HG03066 (cell line): Measurements from ENCODE around the gene NCK2.
"Not testable (repeated sequence)": the region's sequence is repeated elsewhere in the genome, so short reads cannot be mapped to it uniquely, and the experiment has no call there.

Experiments
- ATAC-seq: cut with Tn5 transposase; IDR thresholded peaks from one replicate; pipeline ENCODE4 v1.9.1; 2021; ENCODE audit warnings: low read depth; ENCODE audit not compliant: unreplicated experiment

NCK2 gene

DNA sequence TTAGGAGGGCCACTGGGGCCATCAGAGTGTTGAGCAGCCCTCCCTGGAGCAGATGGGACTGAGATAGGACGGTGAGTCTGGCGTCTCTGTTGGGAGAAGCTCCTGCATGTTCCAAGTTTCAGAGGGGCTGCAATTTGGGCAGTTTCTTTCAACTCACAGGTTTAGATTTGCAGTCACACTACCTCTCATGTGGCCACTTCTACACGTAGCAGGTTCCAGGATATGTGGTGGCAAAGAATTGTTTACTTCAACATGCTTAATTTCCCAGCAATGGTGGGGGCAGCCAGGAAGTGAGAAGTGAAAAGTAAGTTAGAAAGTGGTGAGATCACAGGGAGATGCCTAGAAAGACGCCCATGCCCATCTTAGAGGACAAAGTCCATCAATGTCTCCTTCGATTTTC is 9.3 kb downstream of the NCK2 start:
- peak; percentile 42 for ATAC-seq

DNA sequence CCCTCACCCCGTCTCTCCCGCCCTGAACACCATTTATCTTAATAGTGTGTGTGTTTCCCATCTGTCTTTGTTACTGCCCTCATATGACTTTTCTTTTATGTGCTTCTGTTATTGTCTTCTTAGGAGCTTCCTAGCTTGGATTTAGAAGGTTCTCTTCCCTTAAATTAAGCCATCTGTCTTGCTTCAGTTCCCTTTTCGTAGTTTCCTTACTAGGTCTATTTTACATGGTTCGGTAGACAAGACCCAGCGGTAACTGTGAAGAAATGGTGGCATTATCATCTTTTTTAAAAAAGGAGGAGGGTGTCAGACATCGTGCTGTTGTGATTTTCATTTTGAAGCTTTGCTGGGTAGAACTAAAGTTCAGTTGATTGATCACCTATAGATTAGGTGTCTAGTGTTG is 10.3 kb downstream of the NCK2 start:
- ATAC-seq, result no peak

DNA sequence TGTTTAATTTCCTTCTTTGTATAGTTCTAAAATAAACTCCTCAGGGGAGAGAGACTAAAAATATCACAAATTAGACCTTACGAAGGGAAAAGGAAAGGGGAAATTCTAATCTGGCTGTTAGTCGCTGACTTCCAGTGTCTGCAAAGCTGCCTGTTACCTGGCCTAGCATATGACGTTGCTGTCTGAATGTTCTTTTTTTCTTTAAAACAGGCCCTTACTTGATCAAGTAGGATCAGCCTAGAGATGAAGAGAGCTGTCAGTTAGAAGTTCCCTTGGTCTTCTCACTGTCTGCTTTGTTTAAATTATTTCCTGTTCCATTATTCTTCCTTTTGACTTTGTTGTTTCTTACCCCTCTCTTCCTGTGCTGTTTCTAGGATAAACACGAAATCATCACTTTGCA is 11.2 kb downstream of the NCK2 start:
- ATAC-seq, result no peak

DNA sequence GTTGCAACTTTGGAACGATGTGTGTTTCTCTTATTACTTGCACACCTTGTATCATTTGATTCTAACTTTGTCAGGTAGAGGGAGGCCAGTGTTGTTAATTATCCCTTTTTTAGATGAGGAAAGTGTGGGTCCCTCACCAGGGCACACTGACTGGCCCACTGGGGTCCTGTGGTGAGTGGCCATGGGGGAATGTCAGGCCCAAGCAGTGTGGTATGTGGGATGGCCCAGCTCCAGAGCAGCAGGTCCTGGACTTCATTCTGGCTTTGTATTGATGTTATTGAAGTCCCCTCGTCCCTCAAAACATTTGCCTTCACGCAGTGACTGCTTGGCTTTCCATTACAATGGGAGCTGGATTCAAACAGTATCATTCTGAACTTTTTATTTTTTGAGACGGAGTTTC is 11.7 kb downstream of the NCK2 start:
- no peak for ATAC-seq

DNA sequence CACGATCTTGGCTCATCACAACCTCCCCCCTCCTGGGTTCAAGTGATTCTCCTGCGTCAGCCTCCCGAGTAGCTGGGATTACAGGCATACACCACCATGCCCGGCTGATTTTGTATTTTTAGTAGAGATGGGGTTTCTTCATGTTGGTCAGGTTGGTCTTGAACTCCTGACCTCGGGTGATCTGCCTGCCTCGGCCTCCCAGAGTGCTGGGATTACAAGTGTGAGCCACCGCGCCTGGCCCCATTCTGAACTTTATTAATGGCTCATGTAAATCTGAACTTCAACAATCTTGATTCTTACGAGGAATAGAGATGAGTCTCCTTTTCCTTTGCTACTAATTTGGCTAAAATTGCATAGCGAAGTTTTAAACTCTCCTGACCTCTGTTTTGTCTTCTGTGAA is 12.2 kb downstream of the NCK2 start:
- not testable (repeated sequence) for ATAC-seq

DNA sequence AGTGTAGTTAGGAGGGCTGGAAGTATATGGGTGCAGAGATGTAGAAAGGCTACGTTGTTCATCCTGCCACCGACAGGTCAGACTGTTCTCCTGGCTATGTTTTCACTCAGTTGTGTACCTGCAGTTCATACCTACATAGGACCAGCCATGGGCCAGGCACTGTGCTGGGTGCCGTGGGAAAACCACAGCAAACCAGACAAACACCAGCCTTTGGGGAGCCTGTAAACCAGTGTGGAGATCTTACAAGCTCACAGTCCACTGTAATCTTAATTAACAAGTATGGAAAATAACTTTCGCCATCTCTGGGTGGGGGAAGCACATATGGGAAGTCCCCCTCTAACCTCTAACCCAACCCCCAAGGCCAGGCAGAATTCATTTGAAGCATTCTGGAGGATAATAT is 12.7 kb downstream of the NCK2 start:
- ATAC-seq, result no peak

DNA sequence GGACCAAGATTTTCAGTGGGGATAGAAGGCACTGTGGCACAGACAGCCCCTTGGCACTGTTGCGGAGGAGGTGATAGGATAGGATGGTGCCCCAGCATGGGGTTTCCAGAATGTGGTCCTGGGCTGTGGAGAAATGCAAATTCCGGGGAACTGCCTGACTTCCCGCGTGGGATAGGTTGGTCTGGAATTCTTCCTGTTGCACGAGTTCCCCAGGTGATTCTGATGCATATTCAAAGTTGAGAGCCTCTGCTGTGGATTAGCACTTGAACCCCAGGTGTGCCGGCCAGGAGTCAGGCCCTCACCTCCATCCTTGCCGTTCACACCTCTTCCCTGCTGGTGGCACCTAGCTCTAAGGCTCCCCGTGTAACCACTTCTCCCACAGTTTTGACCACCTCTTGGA is 15.5 kb downstream of the NCK2 start:
- ATAC-seq, result no peak

DNA sequence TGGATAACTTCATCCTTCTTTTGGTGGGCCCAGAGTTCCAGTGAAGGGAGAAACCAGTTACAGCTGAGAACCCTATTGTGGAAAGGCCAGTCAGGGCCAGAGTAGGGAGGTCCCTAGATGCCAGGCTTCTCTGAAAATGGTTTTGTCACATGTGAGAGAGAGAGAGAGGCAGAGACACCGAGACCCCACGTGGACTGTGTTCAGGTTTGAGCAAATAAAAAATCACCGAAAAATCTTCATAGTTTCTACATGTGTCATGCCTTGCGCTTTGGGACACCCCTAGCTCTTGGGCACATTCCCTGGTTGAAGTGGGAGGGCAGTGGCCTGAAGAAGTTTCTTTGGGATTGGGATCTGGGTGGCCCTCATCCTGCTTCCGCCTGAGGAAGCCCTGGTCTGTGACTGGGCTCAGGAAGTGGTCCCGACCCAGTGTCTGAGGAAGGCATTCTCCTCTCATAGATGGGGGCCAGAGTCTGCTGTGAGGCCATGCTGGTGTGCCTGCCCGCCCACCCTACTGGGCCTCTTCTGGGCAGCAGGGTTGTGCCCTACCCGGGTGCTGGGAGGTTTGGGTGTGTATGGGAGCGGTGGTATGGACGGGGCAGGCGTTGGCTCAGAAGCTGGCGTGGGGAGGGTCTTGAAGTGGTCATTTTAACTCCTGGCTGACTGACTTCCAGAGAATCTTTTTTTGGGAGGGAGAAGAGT is 16.1 kb downstream of the NCK2 start:
- no peak for ATAC-seq

DNA sequence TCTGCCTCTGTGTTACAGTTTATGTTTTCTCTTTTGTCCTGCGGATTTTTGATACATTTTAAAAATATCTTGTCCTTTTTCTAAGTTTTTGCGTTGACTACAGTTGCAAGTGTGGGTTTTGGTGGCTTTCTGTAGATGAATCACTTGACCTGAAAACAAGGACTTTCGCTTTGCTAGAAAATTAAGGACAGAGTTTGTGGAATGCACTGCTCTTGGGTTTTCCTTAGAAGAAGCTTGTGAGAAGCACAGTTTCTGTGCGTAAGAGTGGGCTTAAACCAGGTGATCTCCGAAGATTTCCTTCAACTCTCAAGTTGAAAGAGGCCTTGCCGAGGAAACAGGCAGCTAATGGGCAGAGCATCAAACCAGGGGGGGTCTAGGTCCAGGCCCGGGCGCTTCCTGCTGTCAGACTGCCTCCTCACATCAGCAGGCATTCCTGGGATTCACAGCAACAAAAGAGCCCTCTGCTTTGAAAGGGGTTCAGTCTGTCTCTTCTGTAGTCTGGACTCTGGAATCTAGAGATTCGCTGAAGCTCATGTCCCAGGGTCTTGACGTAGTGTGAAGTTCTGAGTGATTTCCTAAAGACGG is 17.3 kb downstream of the NCK2 start:
- ATAC-seq, result no peak

DNA sequence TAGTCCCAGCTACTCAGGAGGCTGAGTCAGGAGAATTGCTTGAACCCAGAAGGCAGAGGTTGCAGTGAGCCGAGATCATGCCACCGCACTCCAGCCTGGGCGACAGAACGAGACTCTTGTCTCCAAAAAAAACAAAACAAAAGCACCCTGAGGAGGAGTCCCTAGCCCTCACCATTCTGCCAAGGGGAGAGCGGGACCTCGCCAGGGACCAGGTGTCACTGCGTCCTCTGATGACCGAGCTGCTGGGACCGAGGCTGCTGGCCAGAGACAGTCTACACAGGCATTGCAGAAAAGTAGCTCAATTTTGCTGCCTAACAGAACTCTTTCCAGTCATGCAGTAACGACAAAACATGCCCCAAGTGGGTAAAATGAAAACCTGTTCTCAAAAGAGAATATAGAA is 18.4 kb downstream of the NCK2 start:
- ATAC-seq, result no peak

DNA sequence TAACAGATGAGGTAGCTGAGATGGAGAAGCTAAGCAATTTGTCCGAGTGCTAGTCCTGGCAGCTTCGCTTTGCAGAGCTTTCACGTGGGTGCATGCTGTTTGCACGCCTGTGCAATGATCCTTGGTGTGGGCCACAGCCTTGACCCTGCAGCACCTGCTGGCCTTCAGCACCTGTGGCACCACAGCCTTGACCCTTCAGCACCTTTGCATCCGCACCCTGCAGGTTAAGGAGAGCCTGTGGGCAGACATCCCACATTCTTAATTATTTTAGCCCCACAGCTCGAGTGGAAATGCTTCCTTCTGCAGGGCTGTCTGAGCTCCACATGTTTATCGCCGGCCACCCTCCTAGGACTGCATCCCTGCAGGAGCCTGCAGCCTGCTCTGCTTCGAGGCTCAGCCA is 19.3 kb downstream of the NCK2 start:
- ATAC-seq, result no peak

DNA sequence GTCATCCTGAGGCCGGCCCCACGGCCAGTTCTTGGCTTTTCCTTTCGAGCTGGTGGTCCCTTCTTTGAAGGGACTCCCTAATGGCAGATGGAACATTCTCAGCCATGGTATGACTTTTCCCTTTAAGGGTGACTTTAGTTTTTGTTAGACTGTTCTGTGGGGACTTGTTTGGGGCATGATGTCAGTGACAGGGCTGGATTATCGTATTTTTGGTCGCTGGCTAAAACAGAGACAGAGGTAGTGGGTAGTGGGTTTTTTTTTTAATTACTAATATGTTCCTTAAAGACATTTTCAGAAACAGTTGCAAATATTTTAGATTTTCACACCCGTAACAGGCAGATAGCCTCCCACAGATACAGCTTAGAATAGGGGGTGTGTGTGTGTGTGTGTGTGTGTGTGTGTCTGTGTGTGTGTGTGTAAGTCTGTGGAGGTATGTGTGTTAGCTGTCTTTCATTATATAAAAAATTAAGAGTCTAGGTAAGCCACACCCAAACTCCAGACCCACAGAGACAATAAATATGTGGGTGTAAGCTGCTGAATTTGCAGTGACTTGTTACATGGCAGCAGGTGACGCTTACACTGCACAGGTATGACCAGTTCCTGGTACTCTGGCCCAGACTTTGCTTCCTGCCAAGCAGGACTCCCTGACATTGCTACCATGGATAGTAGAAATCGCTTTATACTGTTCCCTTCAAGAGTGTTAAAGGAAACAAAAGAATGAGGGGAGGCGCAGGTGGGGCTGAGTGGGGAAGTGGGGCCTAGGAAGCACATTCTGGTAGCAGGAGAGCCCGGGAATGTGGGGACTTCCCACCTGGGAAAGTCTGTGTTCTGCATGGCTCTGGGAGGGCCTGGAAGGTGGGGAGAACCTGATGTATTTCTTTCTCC is 20.9 kb downstream of the NCK2 start:
- ATAC-seq, result no peak

DNA sequence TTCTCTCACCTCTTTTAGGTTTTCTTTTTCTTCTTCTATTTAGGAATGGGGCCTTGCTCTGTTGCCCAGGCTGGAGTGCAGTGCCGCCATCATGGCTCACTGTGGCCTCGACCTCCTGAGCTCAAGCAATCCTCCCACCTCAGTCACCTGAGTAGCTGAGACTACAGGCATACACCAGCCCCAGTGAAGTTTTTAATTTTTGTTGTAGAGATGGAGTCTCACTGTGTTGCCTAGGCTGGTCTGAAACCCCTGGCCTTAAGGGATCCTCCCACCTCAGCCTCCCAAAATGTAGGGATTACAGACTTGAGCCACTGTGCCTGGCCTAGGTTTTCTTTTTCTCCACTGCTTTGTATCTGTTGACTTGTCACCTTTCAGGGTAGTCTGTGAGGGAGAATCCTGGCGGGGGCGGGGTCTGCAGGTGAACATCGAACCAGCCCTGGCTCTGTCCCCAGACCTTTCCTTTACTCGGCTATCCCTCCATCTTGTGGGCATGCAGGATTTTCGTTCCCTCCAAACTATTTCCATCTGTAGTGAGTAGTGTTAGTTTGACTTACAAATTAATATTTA is 21.7 kb downstream of the NCK2 start:
- ATAC-seq, result no peak

DNA sequence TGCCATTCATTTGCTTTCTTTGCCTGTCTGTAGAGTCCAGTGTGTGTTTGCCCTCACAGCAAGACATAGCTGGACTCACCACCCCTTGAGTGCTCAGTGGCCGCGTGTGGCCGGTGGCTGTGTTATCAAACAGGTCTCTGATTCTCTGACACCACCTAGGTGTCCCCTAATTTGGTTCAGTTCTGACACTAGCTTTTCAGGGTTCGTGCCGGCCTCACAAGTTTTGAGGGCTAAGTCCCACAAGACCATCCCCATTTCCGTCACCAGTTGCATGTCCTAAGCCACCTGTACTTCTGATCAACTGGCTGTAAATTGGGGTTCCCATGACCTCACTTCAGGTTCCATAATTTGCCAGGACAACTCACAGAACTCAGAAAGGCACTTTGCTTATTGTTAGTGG is 23.5 kb downstream of the NCK2 start:
- no peak for ATAC-seq

DNA sequence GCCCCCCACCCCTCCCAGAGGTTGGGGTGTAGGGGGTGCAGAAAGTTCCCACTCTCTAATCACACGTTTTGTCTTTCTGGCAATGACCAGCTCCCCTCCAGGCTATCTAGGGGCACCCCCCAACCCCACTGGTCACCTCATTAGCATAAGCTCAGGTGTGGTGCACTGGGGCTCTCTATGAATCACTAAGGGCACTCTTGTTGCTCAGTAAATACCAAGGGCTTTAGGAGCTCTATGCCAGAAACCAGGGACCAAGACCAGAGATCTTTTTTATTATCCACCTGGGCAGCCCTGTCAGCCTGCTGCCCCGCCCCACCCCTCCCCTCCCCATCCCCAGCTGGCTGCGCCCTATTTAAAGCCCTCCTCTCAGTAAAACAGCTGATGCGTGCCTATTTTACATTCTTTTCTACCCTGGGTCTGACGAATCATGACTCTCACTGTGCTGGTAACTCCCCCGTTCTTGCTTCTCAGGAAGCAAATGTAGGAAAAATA is 24.3 kb downstream of the NCK2 start:
- no peak for ATAC-seq

DNA sequence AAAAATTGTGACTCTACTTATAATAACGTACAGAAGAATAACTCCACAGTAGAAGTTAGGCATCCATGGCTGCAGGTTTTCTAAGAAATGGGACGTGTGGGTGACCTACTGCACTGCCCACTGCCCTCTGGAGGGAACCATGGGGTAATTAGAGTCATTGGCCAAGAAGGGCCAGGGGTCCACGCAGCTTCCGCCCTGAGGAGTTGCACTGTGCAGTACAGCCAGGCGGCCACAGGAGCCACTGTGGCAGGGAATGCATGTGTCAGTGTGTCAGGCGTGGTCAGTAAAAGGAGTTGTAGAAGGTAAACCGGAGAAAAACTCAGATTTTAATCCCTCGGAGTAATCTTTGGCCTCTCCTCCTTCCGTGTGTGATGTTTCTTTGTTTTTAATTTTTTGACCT is 24.8 kb downstream of the NCK2 start:
- no peak for ATAC-seq

DNA sequence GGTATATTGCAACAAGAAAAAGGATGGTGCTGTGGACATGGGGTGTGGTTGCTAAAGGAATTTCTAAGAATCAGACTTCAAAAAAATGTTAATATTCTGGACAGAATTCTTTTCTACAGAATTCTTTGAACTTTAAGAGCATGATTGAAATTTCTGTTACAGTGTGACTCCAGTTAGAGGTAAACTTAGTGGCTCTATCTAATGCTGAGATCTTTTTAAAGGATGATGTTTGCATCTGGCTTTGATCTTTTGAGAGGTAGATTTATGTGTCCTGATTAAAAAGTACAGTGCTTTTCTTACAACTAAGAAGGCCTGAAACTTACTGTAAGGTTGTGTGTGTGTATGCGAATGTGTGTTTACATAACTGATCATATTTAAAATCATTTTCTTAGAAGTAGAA is 25.4 kb downstream of the NCK2 start:
- no peak for ATAC-seq

DNA sequence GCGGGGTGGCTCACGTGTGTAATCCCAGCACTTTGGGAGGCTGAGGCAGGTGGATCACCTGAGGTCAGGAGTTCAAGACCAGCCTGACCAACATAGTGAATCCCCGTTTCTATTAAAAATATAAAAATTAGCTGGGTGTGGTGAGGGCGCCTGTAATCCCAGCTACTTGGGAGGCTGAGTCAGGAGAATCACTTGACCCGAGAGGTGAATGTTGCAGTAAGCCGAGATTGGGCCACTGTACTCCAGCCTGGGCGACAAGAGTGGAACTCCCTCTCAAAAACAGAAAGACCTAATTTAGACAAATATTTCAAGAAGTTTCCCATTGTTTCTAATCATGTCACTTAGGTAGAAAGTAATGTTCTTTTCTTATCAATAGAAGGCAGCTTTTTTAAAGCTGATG is 26.6 kb downstream of the NCK2 start:
- ATAC-seq, result not testable (repeated sequence)

DNA sequence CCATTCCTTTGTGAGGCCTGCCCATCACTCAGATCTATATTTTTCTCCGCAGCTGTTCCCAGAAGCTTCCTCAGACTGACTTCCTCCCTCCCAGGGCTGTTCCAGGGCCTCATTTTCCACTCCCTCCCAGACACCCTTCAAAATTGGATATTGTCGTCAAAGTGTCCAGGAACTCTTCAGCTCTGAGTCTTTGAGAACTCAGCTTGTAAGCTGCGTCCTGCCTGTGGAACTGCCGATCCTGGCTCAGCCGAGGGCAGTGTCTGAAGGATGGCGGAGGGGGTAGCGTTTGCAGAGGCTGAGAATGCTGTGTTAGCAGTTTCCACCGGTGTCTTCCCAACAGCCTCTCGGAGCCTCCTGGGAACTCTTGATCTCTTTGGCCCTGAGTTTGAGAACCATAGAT is 27.1 kb downstream of the NCK2 start:
- ATAC-seq, result no peak

DNA sequence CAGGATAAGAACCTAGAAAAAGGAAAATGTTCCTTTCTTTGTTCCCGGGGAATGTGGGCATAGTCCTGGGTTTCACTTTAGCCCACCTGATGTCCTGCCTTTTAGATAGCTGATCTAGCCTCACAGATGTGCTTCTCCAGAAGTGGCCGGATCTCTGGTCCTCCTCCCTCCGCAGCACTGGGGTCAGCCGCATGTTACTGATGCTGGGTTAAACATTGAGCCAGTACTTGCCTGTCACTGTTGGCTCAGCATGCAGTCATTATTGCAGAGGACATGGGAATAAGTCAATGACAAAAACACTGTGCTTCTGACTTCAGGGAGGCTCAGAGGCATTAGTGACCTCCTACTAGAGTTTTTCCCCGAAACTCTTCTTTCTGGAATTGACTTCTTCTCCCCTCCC is 27.6 kb downstream of the NCK2 start:
- ATAC-seq, result no peak

DNA sequence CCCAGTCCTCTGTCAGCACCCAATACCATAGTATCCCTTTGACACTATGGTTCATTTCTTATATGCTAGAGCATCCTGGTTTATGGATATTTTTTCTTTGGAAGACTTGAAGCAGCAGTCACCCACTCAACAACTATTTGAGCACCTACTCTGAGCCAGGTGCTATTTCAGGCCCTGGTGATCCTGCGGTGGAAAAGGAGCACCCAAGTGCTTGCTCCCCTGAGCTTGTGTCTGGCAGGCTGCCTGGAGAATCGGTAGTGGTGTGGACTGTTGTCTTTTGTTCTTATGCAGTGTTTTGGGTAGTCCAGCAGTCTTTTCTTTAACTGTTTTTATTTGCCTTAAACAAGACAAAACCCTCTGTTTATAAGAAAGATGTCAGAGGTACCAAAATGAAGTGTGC is 28.9 kb downstream of the NCK2 start:
- ATAC-seq, result no peak
